Measurements from ENCODE around the gene IL27RA.

- TF ChIP-seq CTCF (conservative IDR thresholded peaks at IDR 0.05; ENCODE audit: low read depth, low read length): no peak
- no peak for TF ChIP-seq EZH2 (IDR thresholded peaks at IDR 0.05; ENCODE audit: low read length, unreplicated experiment)
- no peak for TF ChIP-seq EZH2phosphoT487 (IDR thresholded peaks at IDR 0.05; ENCODE audit: borderline replicate concordance, low read length)
Measured at GRCh38 chr19:14005349-14006084, 26.0 kb upstream of the IL27RA start.
